RCC 7860 (cell line): ENCODE data around the gene CCDC40.
"Not testable (repeated sequence)": the region's sequence is repeated elsewhere in the genome, so short reads cannot be mapped to it uniquely, and the experiment has no call there.

ENCODE experiments used
- DNase-seq: peaks from one replicate; pipeline ENCODE4 v3.0.0-alpha.2; 2015; ENCODE audit warnings: low spot score
- FAIRE-seq: peaks from 2 replicates; lab custom pipeline; 2012; peaks lifted over from hg19 to GRCh38; lab: Jason Lieb, UNC

The CCDC40 gene

GRCh38 chr17:80036715-80037477 is 454 bp downstream of the CCDC40 start:
- DNase-seq, result no peak
- FAIRE-seq, result no peak

GRCh38 chr17:80043963-80044362 is 7.5 kb downstream of the CCDC40 start:
- no peak for DNase-seq
- no peak for FAIRE-seq

GRCh38 chr17:80045703-80046102 is 9.3 kb downstream of the CCDC40 start:
- DNase-seq (no peak), FAIRE-seq (no peak)

- FAIRE-seq, DNase-seq: not testable (repeated sequence)
Measured at GRCh38 chr17:80046709-80047108, 10.3 kb downstream of the CCDC40 start.

DNA sequence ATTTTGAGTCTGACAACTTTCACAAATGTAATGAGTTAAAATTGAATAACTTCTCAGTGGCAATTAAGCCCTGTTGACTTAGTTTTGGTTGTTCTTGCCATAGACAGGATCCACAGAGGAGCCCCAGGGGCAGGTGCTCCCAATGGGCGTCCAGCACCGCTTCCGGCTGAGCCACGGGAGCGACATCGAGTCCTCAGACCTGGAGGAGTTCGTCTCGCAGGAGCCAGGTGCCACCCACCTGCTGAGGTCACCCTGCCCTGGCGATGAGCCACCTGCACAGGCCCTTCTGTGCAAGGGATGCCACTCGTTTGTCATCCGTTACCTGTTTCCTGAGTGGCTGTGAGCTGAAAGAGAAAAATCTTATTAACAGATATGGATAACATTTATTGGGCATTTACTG is 10.7 kb downstream of the CCDC40 start:
- no peak for DNase-seq
- no peak for FAIRE-seq

- FAIRE-seq, result no peak
Measured at GRCh38 chr17:80049986-80050385, 13.5 kb downstream of the CCDC40 start.

DNA sequence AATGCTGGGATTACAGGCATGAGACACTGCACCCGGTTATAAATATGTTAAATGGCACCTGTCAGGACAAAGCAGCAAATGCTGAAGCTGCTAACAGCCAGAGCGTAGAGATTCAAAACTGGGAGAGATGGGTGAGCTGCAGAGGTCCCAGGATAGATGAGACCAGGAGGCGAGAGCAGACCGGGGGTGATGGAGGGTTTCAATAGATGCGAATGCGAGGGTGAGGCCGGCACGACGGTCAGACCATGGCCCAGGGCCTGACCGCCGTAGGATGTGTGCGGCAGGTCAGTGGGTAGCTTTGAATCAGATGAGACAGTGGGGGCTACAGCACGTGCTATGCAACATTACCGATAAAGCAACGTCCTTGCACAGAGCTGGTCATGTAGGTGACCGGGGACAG is 14.3 kb downstream of the CCDC40 start:
- DNase-seq (no peak), FAIRE-seq (no peak)

More at GRCh38 chr17:80049986-80050385, 13.5 kb downstream of the CCDC40 start:
- no peak for DNase-seq

DNA sequence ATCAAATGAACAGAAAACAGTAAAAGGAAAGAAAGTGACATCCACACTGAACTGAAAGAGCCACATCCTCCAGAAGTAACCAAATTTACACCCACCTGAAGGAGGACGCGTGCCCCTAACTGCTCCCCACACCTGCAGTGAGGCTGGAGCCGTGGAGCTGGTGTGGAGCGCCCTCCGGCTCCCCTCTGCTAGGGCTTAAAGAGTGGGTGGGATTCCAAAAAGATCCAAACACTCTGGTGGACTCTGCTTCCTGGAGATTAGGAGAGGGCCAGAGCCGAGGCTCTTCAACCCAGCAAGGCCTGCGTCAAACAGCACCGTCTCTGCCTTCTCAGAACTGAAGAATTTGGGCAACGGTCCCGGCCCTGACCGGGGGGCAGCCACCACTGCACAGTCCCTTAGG is 15.2 kb downstream of the CCDC40 start:
- FAIRE-seq (no peak), DNase-seq (no peak)

- FAIRE-seq, result no peak
Measured at GRCh38 chr17:80053102-80053501, 16.7 kb downstream of the CCDC40 start.

DNA sequence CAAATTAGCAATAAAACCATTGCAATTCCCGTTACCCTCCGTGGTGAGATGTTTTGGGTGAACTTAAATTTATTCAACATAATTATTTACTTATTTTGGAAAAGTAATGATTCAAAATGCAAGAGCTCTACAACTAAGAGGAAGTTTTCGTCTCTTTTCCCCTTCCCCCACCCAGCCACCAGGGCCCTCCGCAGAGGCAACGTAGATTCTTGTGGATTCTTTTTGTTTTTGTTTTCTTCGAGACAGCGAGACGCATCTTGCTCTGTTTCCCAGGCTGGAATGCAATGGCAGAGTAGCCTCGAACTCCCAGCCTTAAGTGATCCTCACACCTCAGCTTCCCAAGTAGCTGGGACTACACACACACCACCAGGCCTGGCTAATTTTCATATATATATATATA is 19.2 kb downstream of the CCDC40 start:
- no peak for DNase-seq
- no peak for FAIRE-seq

More at GRCh38 chr17:80053102-80053501, 16.7 kb downstream of the CCDC40 start:
- DNase-seq, result no peak

GRCh38 chr17:80058311-80058955 is 22.0 kb downstream of the CCDC40 start:
- DNase-seq (no peak), FAIRE-seq (no peak)

GRCh38 chr17:80060644-80061043 is 24.2 kb downstream of the CCDC40 start:
- no peak for FAIRE-seq
- no peak for DNase-seq

GRCh38 chr17:80061421-80061820 is 25.0 kb downstream of the CCDC40 start:
- no peak for FAIRE-seq

GRCh38 chr17:80063830-80064585 is 27.6 kb downstream of the CCDC40 start:
- peak; percentile 84 for DNase-seq
- FAIRE-seq, result peak; percentile 77

More at GRCh38 chr17:80061421-80061820, 25.0 kb downstream of the CCDC40 start:
- no peak for DNase-seq

DNA sequence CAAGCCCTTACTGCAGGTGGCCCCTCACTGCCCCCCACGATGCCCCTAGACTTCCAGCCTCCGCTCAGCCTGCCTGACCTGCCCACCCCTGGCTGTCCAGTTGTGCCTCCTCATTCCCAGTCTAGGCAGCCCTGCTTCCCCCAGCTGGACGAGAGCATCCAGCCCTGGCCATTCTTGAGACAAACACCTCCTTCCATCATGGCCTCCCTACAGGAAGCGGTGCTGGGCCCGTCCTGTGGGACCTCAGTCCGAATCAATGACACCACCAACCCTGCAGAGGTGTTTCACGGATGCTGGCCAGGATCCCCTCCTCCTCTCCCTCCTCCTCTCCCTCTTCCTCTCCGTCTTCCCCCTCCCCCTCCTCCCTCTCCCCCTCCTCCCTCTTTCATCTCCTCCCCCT is 28.3 kb downstream of the CCDC40 start:
- DNase-seq (no peak), FAIRE-seq (no peak)

DNA sequence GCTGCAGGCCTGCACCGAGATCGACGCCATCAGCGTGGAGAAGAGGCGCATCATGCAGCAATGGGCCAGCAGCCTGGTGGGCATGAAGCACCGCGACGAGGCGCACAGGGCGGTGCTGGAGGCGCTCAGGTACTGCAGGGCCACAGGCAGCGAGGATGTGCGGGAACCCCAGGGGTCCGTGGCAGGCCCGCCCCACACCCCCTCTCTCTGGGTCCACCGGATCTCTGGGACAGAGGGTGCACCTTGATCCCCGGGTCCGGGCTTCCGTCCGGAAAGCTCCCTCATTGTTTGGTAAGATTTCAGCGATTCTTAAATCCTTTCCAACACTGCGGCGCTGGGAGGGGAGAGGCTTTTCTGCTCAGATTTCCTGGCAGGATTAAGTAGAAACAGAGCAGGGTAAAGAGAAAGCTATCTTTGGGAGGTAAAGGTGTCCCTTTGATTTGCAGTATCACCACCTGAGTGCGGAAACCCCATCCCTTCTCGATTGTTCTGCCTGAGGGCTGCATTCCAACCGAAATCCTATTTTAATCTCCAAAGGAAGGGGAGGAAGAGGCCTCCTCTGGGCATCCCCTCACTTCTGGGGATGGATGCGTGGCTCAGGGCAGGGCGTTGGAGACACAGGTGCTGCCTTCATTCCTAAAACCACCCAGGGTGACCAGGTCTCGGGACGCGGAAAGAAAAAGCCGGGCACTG is 29.2 kb downstream of the CCDC40 start:
- FAIRE-seq (no peak), DNase-seq (no peak)

- no peak for FAIRE-seq
- no peak for DNase-seq
Measured at GRCh38 chr17:80067393-80067986, 31.0 kb downstream of the CCDC40 start.

DNA sequence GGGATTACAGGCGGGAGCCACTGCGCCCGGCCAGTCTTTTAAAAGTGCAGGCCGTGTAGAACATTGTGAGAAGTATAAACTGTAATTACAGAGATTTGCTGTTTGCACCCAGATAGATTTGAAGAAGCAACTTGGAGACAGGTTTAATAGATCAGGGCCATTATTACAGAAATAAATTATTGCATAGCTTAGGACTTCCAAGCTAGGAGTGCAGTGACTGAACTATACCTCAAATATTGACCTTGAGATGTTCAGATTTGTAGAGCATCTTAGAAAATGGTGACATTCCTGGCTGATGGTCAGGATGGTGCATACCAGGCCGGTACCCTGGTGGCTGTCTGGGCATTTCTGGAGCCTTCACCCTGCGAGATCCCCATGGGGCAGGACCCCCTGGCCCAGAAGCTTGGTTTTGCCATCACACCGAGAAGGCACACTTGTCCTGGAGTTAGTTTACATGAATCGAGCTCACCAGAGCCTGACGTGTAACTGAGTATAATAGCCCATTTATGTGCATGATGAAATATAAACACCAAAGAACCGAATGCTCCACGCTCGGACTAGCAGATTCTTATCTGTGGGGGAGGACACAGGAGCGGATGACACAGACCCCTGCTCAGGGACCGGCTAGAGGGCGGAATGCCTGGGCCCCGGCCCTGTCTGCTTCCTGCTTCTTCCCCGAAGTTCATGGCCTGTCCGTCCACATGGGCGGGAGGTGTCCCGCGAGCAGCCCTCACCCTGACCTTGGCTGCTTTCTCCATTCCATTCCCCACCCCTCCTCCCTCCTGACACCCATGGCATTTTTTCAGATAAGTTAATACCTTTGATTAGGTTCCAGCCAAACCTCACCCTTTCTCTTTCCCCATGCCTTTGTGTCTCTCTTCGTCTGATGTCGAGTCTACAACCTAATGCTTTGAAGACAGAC is 32.1 kb downstream of the CCDC40 start:
- FAIRE-seq (no peak), DNase-seq (peak; percentile 70)

GRCh38 chr17:80070375-80071115 is 34.1 kb downstream of the CCDC40 start:
- FAIRE-seq (no peak), DNase-seq (no peak)
